Activated T-cell treated with anti-CD3 and anti-CD28 coated beads for 4 hours (primary cell): ENCODE results near the gene ELP5.

Source experiments
- DNase-seq: peaks from one replicate; pipeline ENCODE4 v3.0.0-alpha.2; 2020

ELP5 gene

GRCh38 chr17:7252176-7253043 is at the start of gene ELP5:
Gene ELP5, plus strand, starts transcription at chr17:7252215. Its CDS starts 336 bp downstream, at chr17:7252551.
- DNase-seq: peak; percentile 73

GRCh38 chr17:7203391-7203790 is 48.6 kb upstream of the ELP5 start:
- DNase-seq: no peak

- DNase-seq: no peak
These were observed 47.7 kb upstream of the ELP5 start for GRCh38 chr17:7204336-7204735.

- DNase-seq: peak; percentile 85
These were observed 47.1 kb upstream of the ELP5 start for GRCh38 chr17:7204828-7205461.

GRCh38 chr17:7205561-7205960 is 46.5 kb upstream of the ELP5 start:
- DNase-seq: no peak

- DNase-seq: no peak
These were observed 44.7 kb upstream of the ELP5 start for GRCh38 chr17:7207120-7208001.

- no peak for DNase-seq
These were observed 43.9 kb upstream of the ELP5 start for GRCh38 chr17:7208027-7208571.

GRCh38 chr17:7208754-7209460 is 43.1 kb upstream of the ELP5 start:
- no peak for DNase-seq

GRCh38 chr17:7211491-7212273 is 40.3 kb upstream of the ELP5 start:
- no peak for DNase-seq

GRCh38 chr17:7213895-7214299 is 38.1 kb upstream of the ELP5 start:
- DNase-seq: peak; percentile 42

- peak; percentile 98 for DNase-seq
These were observed 37.5 kb upstream of the ELP5 start for GRCh38 chr17:7214300-7215135.

- DNase-seq: no peak
These were observed 36.8 kb upstream of the ELP5 start for GRCh38 chr17:7215136-7215638.

- no peak for DNase-seq
These were observed 36.3 kb upstream of the ELP5 start for GRCh38 chr17:7215652-7216180.

- DNase-seq: no peak
These were observed 35.5 kb upstream of the ELP5 start for GRCh38 chr17:7216242-7217112.

GRCh38 chr17:7217113-7217987 is 34.7 kb upstream of the ELP5 start:
- no peak for DNase-seq

GRCh38 chr17:7218166-7218565 is 33.8 kb upstream of the ELP5 start:
- no peak for DNase-seq

- DNase-seq: no peak
These were observed 33.3 kb upstream of the ELP5 start for GRCh38 chr17:7218758-7219157.

GRCh38 chr17:7219229-7219811 is 32.7 kb upstream of the ELP5 start:
- no peak for DNase-seq
